HG03159 (cell line): ENCODE results near the gene SORCS2.

Experiments
- ATAC-seq: cut with Tn5 transposase; IDR thresholded peaks from one replicate; pipeline ENCODE4 v1.9.1; 2021; ENCODE audit warnings: mild to moderate bottlenecking, moderate library complexity; ENCODE audit not compliant: unreplicated experiment

SORCS2 gene

DNA sequence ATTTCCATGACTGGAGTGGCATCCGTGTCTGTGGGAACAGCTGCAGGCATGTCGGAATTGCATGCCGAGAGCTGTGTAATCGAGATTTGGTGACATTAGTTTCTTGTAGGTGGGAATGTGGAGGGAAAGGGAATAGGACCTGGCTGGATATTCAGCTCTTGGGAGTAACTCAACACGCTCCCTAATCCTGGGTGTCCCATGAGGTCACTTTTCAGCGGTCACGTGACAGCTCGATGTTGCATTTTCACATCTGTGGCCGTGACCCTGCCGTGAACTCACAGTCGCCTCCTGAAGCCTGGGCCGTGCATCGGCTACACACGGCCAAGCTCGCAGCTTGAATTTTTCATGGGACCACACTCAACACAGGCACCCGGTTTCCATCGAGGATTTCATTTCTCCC, 268.2 kb downstream of the SORCS2 start:
- no peak for ATAC-seq

DNA sequence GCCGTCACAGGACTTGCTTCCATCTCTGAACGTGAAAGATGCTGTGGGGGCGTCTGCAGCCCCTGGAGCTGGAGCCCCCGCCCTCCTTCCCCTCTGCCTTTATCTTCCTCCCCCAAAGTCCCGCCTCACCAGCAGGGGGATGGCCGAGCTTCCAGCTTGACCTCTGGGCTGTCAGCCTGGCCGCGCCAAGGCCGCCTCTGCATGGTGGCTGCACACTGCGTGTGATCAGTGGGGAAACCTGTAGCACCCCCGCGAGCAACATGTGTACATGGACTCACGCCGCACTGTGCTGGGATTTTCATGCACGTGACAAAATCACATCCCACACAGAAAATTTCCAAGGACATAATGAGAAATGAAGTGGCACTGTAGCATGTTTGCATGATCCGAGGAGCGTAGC, 268.9 kb downstream of the SORCS2 start:
- ATAC-seq, result no peak

DNA sequence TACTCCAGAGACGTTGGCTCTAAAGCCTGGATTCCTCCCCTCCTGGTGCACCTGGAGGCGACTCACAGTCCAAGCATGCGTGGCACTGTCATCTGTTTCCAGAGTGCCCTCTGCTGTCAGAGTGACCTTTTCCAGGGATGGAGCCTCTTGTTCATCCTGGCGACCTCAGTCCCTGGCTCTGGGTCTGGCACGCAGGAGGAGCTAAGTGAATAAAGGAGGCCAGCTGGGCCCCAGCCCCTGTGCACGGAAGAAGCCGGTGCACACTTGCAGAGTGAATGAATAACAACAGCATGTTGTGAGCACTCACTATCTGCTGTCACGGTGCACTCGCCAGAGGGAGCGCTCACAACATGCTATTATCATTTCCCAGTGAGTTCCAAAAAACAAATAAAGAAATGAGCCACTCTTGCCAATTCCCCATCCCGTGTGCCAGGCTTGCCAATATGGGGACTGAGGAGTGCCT, 270.2 kb downstream of the SORCS2 start:
- ATAC-seq, result no peak

DNA sequence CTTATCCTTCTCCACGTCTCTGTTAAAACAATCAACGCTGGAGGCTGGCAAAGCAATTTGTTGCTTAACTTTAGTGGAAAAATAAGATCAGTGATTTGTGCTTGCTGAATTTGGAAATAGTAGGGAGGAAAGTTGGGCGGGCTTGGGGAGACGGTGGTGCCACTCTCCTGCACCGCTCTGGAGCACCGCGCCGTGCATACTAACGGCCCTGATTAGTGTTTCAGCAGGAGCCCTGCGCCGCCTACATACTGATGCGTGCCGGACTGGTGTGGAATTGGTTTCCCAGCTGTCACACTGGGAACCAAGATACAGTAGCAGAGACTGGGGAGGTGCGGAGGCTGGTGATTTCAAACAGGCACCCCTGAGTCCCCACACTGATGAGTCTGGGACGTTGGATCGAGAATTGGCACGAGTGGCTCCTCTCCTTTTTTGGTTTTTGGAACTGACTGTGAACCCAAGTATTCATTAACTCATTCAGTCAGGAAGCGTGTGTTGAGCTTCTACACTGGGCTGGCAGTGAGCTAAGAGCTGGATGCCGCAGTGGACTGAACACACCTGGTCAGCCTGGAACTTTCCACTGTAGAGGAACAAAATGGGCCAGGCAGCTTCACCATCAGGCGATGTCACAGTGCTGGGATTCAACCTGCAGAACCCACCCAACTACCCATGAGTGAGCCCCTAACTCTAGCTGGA, 271.4 kb downstream of the SORCS2 start:
- no peak for ATAC-seq

DNA sequence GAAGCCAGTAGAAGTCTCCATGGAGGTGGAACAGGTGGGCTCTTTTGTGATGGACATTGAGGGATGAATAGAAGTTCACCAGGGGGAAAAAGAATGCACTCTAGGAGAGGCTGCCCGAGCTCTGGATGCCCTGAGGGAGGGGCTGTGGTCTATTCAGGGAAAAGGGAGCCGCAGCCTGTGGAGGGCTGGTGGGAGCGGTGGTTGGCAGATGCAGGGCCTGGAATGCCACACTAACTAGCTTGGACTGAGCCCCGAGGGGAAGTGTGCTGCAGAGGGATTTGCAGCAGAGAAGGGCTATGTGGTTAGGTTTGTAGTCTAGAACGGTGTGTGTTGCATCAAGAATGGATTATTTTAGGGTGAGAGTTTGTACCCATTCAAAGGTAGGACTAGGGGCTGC, 271.9 kb downstream of the SORCS2 start:
- ATAC-seq, result no peak

DNA sequence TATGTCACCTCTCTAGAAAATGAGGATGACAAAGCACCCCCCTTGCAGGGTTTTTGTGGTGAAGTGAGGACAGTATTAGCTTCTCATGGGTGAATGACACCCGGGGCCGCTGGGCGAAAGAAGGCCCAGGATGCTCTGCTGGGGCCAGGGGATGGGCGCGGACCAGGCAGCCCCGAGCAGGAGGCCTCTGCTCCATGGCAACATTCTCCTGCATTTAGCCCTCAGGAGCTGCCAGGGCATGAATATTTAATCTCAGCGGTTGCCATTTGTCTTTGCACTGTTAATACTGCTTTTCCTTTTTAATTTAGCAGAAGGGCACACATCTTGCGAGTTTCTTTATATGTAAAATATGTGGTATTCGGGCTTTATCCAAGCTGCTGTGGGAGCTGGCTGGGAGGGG, 272.7 kb downstream of the SORCS2 start:
- no peak for ATAC-seq

DNA sequence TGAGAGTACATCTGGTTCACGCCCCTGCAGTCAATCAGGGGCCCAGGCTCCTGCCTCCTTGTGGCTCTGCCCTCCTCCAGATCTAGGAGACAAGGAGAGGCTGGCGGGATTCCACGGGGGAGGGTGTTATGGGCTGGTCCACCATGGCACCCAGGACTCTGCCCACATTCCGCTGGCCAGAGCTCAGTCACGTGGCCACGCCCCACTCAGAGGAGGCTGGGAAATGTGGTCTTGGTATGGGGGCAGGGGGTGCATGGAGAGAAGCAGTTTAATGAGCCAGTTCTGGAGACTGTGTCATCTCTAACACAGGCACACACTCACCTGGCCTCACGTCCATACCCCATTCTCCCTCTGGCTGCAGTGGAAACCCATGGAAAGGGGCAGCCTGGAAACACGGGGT, 273.9 kb downstream of the SORCS2 start:
- no peak for ATAC-seq

DNA sequence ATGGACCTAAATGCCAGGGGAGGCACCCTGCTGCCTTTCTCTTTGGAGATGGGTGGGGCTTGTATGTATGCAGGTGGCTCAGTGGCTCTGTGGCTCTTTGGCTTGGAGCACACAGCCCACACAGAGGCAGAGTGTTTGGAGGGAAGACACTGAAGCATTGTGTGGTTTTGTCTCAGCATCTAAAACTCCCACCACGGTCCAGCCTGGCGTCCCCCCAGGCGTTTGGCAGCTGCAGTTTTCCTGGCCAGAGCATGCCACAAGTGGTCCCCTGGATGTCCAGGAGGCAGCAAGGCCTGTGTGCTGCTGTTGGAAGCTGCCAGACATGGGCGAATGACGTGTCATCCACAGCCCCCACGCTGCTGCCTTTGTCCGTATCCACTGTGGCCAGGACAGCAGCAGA, 274.6 kb downstream of the SORCS2 start:
- ATAC-seq, result no peak

DNA sequence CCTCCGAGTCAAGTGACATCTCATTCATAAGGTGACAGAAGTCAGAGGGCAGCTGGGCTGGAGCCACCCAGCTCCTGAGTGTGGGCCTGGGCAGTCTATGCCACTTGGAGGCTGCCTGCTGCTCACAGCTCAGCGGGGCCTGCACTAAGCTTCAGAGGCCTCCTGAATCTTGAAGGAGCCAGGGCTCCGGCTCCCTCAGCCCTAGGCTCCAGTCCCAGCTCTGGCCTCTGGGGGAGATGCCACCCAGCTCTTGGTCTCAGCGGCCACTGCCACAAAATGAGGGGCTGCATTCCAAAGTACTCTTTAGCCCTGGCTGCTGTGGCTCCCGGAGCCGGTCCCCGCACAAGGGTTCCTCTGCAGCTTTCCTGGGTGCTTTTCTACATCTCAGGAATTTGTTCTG, 275.1 kb downstream of the SORCS2 start:
- no peak for ATAC-seq

DNA sequence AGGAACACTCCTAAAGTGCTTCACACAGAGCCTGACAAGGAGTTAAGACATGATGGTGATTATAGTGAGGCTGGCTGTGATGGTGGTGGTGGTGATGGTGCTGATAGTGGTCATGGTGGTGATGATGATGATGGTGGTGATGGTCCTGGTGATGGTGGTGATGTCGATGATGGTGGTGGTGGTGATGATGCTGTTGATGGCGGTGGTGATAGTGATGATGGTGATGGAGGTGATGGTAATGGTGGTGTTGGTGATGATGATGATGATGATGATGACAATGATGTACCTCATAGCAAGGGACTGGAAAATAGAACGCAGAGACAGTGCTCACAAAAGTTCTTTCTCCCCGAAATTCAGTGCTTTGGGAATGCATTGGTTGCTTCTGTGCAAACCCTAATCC, 276.7 kb downstream of the SORCS2 start:
- ATAC-seq, result no peak

DNA sequence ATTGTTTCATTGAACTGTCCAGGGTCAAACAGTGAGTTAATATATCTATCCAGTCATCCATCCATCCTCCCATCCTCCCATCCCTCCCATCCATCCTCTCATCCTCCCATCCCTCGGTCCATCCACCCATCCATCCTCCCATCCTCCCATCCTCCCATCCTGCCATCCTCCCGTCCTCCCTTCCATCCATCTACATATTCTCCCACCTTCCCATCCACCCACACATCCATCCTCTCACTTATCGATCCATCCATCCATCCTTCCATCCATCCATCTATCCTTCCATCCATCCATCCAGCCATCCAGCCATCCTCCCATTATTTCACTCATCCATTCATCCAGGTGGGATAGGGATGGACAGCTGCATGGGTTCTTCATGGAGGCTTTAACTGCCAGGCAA, 277.8 kb downstream of the SORCS2 start:
- ATAC-seq, result no peak

DNA sequence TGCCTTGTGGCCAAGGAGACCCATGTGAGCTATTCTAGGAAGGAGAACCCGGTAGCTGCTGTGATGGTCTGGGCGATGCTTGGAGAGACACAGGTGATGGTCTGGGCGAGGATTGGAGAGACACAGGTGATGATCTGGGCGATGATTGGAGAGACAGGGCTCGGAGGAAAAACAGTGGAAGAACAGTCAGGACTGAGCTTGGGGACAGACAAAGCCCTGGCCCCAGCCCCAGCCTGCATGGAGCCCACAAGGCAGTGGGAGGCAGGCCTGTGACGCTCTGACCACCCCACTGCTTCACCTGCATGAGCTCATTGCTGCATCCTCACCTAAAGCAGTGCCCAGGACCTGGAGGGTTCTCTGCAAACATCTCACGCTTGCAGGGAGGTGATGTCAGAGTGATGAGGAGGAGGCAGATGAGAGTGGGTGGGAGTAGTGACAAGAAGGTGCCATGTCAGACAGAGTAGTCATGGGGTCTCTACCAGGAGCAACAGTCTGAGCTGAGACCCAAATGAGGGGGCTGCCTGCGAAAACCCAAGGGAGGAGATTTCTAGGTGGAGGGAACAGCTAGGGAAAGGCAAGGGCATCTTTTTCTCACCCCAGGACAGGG, 278.3 kb downstream of the SORCS2 start:
- no peak for ATAC-seq

DNA sequence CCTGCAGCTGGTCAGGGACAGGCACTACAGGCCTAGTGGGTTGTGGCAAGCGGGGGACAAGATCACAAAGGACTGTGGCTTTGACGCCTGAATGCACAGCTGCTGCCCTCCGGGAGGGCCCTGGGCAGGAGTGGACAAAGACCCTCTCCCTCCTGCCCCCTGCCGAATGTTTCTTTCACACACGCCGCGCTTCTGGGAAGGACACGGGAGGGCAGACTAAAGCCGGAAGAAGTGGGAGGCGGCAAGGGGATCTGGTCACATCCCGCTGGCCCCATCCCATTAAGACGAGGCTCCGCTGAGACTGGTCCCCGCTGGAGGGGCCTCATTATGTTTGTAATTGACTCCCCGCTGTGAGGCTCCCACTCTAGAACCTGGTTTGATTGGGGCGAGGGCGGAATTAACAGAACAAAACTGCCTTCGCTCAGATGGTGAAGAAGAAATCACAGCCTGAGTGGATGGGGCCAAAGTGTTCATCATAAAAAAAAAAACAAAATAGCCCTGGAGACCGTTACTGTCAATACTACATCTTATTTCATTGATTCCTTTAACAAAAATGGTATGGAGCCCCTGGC, 280.2 kb downstream of the SORCS2 start:
- no peak for ATAC-seq

DNA sequence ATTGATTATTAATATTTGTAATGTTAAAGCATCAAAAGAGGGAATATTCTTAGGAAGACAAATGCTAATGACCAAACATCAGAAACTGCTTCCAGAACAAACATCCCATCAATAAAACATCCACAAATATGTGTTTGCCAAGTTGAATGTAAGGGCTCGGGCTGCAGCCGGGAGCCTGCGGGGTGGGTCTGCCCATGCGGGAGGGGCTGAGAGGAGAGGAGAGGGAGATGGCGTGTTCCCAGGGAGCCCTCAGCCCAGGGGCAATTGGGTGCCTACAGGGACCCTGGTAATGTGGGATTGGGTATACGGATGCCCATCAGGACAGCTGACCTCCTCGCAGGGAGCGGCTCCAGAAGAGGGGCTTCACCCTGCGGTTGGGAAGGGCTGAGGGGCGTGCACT, 280.7 kb downstream of the SORCS2 start:
- no peak for ATAC-seq

DNA sequence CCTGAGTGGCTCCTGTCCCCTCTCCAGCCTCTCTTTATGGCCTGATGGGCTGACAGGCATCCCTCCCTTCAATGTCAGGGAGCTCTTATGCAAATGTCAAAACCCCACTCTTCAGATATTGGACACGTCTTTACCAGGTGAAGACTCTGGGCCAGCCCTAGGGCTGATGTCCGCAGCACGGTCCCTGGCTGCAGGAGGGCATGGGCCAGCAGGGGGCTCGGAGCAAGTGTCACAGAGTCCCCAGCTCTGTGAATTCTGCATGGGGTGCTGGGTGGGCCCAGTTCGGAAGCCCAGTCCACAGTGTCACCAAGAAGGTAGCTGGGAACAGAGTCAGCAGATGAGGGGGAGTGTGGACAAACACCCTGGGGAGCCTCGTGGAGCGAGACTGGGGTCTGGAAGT, 282.0 kb downstream of the SORCS2 start:
- no peak for ATAC-seq

DNA sequence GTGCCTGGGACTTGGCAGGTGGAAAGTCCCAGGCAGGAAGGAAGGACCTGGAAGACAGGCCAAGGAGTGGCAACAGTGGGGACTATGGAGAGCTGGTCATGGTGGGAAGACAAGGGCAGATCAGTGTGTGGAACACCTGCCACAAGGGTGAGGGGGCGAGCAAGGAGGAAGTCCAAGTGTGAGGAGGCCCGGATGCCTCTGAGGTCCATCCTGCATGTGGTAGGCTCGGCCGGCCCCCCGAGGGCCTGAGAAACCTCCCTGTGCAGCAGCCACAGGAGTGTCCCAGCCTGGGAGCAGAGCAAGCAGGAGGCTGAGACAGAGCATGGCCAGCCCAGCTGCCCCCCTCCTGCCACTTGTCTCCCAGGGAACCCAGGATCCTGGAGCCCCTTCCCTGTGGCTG, 282.9 kb downstream of the SORCS2 start:
- ATAC-seq, result no peak

DNA sequence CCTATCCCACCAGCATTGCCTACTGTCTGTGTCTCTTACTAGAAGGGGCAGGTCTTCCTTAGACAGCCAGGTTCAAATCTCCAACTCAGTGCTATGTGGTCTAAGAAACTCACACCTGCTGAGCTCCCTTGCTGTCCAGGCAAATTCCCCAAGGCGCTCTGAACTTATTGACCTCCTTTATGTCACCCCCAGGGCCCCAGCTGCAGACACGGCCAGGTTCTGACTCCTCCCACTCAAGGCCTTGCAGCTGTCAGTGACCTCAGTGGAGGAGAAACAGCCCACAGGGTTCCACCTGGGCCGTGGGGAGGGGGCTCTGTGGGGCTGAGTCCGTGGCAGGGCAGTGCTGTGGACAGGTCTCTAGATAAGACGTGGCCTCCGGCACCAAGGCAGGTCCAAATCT, 284.5 kb downstream of the SORCS2 start:
- no peak for ATAC-seq

DNA sequence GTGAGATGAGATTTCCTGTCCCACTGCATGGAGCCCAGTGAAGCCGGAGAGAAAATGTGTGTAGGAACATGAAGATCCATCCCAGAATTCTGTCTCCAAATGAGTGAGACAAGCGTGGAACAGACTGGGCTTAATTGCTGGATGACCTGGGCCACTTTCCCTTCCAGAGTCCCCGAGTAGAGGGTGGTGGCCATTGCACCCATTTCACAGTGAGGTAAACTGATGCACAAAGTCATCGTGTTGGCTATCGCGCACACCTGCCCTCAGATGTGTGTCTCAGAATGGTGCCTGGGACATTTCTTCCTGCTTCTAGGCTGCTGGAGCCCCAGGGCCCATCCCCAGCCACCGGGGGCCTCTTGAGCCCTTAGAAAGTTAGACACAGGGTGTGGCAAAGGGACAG, 285.4 kb downstream of the SORCS2 start:
- no peak for ATAC-seq

DNA sequence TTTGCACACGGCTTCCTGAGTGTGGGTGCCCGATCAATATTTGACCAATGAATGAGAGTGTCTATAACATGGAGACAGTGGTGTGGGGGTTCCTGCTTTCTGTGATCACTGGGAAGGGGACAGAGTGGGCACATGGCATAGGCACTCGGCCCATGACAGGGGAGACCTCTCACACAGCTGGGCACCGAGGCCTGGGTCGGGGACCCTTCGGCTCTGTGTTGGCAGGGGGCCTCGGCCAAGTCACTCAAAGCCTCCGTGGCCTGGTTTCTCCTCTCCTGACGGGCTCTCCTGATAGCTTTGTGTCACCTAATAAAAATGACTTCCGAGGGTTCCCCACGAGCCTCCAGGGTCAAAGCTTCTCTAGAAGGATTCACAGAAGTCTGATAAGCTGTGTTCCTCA, 286.3 kb downstream of the SORCS2 start:
- ATAC-seq, result no peak

DNA sequence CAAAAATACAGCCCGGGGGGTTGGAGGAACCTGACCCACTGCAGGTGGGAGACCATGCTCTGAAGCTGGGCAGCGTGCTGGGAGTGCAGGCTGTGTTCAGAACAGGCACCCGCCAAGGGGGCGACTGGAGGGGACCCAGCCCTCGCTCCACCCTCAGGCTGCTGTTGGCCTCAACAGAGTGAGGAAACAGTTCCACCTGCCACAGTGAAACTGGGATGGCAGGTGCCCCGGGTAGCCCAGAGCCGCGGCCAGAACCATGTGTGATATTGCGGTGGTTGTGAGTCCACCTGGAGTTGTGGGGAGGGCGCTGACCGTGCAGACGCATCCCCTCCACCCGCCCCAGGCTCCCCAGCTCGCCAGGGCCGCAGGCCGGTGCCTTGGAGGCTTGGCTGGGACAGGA, 288.1 kb downstream of the SORCS2 start:
- no peak for ATAC-seq

DNA sequence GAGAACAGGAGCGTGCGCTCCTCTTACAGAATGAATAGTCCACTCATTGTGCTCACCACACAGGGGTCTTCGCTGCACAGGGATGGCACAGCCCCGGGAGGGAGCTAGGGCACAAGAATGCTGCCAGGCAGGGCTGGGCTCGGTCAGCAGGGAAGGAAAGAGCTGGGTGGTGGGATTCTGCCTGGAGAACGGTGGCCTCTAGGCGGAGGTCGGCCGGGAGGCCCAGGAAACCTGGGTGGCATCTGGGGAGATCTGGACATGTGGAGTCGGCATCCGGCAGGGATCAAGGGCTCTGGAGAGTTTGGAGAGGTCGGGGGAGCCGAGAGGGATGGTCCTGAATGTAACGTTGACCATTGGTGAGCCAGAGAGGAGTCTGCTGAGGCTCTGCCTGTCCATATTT, 288.9 kb downstream of the SORCS2 start:
- ATAC-seq, result no peak

DNA sequence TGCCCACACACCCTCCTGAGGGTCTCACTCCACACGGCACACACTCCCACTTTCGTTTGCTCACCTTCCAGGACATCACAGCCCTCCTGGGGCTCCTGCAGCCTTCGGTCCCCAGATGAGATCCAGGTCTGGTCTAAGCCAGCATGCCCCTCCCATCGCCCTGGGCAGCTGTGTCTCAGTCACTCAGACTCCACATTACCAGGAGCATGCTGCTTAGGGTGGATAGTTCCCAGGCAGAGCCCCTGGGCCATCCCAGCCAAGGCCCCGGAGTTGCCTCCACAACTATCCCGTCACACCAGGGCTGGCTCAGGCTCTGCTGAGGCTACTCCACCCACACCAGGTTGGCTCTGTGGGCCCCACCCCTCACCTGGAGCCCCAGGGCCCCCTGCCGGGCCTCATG, 292.8 kb downstream of the SORCS2 start:
- ATAC-seq, result no peak

DNA sequence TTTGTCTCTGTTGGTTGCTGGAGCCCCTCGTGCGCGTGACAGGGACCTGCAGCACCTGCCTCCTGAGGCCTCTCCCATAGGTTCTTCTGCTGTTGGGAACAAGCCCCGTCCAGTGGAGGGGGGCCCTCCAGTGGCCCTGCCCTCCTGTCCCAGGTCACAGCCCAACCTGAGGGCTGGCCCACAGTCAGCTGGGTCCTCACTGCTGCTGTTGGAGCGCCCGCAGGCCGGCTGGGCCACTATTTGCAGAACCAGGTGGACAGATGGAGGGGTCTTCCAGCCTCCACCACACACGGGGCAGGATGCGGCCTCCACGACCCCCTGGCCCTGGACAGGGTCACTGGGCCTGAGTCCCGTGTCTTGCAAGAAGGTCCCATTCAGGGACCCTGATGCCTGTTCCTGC, 293.8 kb downstream of the SORCS2 start:
- ATAC-seq, result no peak
